Right hindlimb (tissue), 1 donor: Measurements from ENCODE around the gene BCL2.

ENCODE experiments used
- DNase-seq: peaks from one replicate; pipeline ENCODE4 v3.0.0-alpha.2; 2018

The BCL2 gene

DNA sequence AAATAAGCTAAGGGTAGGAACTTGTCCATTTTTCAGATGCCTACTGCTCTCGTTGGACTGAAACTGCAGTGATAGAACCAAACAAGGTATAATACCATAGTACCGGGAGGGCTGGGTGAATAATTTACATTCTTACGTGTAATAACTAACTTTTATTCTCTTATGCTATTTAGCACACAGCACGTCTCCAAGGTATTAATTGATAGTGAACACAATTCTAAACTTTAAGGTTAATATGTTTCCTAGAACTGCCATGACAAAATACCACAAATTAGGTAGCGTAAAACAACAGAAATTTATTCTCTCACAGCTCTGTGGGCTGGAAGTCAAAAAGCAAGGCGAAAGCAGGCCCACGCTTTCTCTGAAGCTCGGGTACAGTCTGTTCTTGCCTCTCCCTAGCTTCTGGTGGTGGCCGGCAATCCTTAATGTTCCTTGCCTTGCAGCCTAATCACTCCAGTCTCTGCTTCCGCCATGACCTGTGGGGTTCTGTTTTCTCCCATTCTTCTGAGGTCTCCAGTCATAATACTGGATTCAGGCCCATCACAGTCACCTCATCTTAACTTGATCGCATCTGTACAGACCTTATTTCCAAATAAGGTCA lies 5.6 kb upstream of the BCL2 start:
- no peak for DNase-seq

DNA sequence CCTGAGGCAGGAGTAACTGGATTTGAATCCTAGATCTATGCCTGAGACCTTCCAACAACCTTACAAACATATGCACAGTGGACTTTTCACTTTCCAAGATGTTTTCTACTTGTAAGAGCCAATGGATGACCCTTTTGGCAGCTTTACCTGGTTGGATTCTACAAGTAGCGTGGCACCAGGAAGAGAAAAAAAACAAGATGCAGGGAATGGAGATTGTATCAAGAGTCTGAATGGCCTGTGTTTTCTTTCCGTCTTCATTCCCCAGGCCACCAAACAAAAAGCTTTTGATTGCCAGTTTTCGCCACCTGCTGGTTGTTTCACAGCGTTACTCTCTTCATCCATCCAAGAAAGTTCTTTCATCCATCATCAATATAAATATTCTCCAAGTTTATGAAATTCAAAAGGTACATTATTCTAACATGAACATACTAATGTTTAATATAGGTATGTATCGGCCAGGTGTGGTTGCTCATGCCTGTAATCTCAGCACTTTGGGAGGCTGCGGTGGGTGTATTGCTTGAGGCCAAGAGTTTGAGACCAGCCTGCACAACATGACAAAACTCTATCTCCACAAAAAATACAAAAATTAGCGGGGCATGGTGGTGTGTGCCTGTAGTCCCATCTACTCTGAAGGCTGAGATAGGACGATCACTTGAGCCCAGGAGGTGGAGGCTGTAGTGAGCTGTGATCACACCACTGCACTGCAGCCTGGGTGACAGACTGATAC lies 3.5 kb upstream of the BCL2 start:
- peak; percentile 75 for DNase-seq

DNA sequence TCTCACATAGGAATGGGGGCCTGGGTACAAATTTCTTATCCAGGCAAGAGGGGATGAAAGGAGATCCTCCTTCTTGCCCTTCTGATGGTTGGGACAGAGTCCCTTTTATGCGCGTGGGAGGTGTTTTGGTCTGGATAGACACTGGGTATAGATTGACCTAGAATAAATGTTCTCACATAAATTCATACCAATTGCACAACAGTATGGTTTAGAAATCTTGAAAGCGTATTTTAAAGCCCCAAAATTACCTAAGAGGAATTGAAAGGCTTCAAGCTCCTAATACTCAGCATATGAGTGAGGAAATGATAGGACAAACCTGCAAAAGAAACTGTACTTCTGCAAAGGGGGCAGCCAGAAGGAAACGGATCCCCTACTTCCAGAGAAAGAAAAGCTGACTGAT lies 2.6 kb upstream of the BCL2 start:
- DNase-seq = no peak

- DNase-seq = no peak
Observed at GRCh38 chr18:63321291-63321690, 1.7 kb upstream of the BCL2 start.

GRCh38 chr18:63320975-63321265 lies 1.4 kb upstream of the BCL2 start:
- DNase-seq = no peak

GRCh38 chr18:63320123-63320974 lies 780 bp upstream of the BCL2 start:
- peak; percentile 92 for DNase-seq

DNA sequence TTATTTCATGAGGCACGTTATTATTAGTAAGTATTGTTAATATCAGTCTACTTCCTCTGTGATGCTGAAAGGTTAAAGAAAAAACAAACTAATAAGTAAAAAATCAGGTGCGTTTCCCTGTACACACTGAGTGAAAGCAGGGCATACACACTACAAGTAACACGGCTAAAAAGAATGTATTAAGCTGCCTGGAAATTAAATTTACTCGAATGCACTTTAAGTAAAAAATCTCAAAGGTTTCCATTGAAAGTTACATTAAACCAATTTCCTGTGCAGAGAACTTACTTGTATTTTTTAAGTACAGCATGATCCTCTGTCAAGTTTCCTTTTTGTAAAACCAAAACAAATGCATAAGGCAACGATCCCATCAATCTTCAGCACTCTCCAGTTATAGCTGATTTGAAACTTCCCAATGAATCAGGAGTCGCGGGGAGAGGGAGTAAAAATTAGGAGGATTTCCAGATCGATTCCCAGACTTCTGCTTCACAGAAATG lies 633 bp downstream of the BCL2 start:
- DNase-seq = no peak

DNA sequence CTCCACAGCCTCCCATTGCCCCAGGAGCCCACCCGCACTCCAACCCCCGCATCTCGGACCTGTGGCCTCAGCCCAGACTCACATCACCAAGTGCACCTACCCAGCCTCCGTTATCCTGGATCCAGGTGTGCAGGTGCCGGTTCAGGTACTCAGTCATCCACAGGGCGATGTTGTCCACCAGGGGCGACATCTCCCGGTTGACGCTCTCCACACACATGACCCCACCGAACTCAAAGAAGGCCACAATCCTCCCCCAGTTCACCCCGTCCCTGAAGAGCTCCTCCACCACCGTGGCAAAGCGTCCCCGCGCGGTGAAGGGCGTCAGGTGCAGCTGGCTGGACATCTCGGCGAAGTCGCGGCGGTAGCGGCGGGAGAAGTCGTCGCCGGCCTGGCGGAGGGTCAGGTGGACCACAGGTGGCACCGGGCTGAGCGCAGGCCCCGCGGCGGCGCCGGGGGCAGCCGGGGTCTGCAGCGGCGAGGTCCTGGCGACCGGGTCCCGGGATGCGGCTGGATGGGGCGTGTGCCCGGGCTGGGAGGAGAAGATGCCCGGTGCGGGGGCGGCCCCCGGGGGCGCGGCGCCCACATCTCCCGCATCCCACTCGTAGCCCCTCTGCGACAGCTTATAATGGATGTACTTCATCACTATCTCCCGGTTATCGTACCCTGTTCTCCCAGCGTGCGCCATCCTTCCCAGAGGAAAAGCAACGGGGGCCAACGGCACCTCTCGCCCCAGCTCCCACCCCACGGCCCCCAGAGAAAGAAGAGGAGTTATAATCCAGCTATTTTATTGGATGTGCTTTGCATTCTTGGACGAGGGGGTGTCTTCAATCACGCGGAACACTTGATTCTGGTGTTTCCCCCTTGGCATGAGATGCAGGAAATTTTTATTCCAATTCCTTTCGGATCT lies 1.3 kb downstream of the BCL2 start:
- peak; percentile 65 for DNase-seq

GRCh38 chr18:63317556-63317946 lies 2.0 kb downstream of the BCL2 start:
- no peak for DNase-seq

- no peak for DNase-seq
Observed at GRCh38 chr18:63316612-63317555, 2.7 kb downstream of the BCL2 start.

DNA sequence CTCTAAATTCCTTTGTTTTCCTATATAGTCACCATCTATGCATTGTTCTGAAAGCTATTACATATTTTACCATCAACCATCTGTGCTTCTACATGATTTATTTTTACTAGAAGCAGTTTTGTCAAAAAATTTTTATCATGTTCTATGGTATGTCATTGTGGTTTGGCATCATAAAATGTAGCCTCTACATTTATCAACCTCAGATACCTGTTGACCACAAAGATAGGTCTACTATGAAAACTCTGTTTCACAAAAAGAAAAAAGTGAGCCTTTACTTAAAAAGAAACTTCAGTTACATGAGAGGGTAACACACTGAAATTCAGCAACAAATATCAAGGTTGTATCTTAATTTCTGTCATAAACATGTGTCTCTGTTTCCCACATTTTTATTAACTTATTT lies 3.7 kb downstream of the BCL2 start:
- DNase-seq = no peak

- no peak for DNase-seq
Observed at GRCh38 chr18:63315131-63315662, 4.4 kb downstream of the BCL2 start.

DNA sequence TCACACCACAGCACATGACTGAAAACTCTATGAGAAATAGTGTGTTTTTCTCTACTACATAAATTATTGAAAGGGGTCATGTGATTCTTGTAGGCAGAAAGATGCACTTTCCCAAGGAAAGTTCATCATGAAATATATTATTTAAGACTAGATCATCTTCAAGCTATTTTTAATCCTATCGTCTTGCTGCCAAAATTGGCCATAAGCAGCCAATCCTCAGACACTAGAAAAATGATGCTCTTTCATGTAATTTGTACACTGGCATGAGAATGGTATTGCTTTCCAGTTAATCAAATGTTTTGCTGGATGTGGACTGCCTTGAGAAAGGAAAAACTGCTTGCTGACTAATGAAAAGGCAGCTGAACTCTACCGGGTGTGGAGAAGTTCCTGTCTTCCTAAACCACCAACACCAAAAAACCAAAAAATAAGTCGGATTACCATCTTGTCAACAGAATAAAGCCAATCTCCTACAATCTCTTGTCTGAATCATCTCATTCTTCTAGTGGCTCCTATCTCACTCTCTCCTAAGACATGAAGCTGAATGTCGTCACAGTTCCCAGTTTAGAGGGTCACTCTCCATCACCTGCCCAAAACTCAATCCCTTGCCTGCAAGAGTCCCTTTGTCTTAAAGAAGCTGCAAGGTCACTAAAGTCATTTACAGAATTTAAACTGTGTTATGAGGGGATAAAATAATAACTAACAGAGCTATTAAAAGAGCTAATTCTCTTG lies 5.3 kb downstream of the BCL2 start:
- DNase-seq = no peak

DNA sequence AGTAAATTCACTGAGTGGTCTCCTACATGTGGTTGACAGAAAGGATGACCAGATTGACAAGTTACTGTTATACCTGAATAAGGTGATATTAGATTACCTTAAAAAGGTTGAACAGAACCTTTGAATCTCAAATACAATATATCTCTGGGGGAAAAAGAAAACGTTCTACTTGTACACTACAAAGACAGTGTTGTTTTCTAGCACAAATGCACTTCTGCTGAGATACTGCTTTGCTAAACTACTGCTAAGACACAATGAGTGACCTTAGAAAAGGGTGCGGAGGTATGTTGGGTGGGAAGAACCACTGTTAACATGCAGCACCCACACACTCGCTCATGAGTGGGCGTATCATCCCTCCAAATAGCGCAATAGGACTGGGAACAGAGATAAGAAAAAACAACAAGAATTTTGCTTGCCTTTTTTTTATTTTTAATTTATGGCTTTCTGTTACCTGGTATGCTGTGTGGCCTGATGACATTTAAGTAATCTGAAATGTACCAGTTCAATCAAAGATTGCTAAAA lies 6.1 kb downstream of the BCL2 start:
- DNase-seq = no peak

- DNase-seq = no peak
Observed at GRCh38 chr18:63312737-63313395, 6.7 kb downstream of the BCL2 start.

GRCh38 chr18:63312019-63312409 lies 7.6 kb downstream of the BCL2 start:
- no peak for DNase-seq

GRCh38 chr18:63311118-63312018 lies 8.2 kb downstream of the BCL2 start:
- DNase-seq = no peak

DNA sequence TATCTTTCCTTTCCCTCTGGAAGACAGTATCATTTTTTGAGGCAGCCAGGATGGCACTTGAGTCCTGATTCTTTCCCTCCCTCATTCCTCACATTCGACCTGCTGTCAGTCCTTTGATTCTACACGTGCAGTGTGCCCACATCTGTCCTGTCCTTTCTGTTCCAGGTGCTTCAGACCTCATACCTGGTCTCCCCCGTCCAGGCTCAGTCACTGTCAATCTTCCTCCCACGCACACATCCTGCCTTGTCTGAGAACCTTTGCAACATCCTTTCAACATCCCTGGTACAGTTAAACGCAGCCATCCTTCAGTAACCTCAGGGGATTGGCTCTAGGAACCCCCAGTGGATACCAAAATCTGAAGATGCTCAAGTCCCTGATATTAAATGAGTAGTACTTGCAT lies 10.1 kb downstream of the BCL2 start:
- no peak for DNase-seq
